HT1080 (cell line): Measurements from ENCODE around the gene EXOSC9. TPM values are rescaled to one million over a fixed set of nuclear protein-coding genes. Genes with fewer than 3 reads are reported as not detected.

ENCODE experiments used
- DNase-seq: peaks from one replicate; pipeline ENCODE4 v3.0.0-alpha.2; 2015; ENCODE audit warnings: low read depth
- total RNA-seq: library from RNA; depleted of rRNA; stranded (reverse); fragments of >200 nt; shearing (Covaris generic); gene quantifications from 2 replicates; pipeline ENCODE4 v1.2.3, GENCODE V29; 2014

Gene EXOSC9
- total RNA-seq, 1 experiment from 2014 or later, result 64.4 TPM

- no peak for DNase-seq
Measured at GRCh38 chr4:121788896-121789295, 12.2 kb upstream of the EXOSC9 start.

GRCh38 chr4:121789455-121789854, 11.7 kb upstream of the EXOSC9 start:
- DNase-seq, result no peak

GRCh38 chr4:121789960-121790829, 10.9 kb upstream of the EXOSC9 start:
- DNase-seq, result peak; percentile 86

GRCh38 chr4:121790976-121791375, 10.1 kb upstream of the EXOSC9 start:
- DNase-seq, result no peak

GRCh38 chr4:121791481-121791880, 9.6 kb upstream of the EXOSC9 start:
- peak; percentile 42 for DNase-seq

GRCh38 chr4:121792966-121793365, 8.2 kb upstream of the EXOSC9 start:
- DNase-seq, result no peak

- DNase-seq, result no peak
Measured at GRCh38 chr4:121794505-121795188, 6.5 kb upstream of the EXOSC9 start.

- DNase-seq, result no peak
Measured at GRCh38 chr4:121796283-121796682, 4.8 kb upstream of the EXOSC9 start.

GRCh38 chr4:121799208-121799823, 1.8 kb upstream of the EXOSC9 start:
- no peak for DNase-seq

- DNase-seq, result no peak
Measured at GRCh38 chr4:121799867-121800501, 1.1 kb upstream of the EXOSC9 start.

- no peak for DNase-seq
Measured at GRCh38 chr4:121800638-121800960, 524 bp upstream of the EXOSC9 start.

GRCh38 chr4:121801715-121802075, 572 bp downstream of the EXOSC9 start:
- no peak for DNase-seq

- no peak for DNase-seq
Measured at GRCh38 chr4:121806411-121806810, 5.3 kb downstream of the EXOSC9 start.

- DNase-seq, result no peak
Measured at GRCh38 chr4:121811122-121811521, 10.0 kb downstream of the EXOSC9 start.

- DNase-seq, result no peak
Measured at GRCh38 chr4:121814756-121815155, 13.6 kb downstream of the EXOSC9 start.

- no peak for DNase-seq
Measured at GRCh38 chr4:121817006-121817405, 15.9 kb downstream of the EXOSC9 start.

GRCh38 chr4:121817701-121818100, 16.6 kb downstream of the EXOSC9 start:
- DNase-seq, result no peak

GRCh38 chr4:121818215-121818614, 17.1 kb downstream of the EXOSC9 start:
- DNase-seq, result no peak

- DNase-seq, result no peak
Measured at GRCh38 chr4:121819216-121819965, 18.3 kb downstream of the EXOSC9 start.

GRCh38 chr4:121822047-121822446, 20.9 kb downstream of the EXOSC9 start:
- no peak for DNase-seq

GRCh38 chr4:121822796-121823504, 21.8 kb downstream of the EXOSC9 start:
- DNase-seq, result peak; percentile 51
